ENCODE measurements around the gene LMX1A.

Gene LMX1A

DNA sequence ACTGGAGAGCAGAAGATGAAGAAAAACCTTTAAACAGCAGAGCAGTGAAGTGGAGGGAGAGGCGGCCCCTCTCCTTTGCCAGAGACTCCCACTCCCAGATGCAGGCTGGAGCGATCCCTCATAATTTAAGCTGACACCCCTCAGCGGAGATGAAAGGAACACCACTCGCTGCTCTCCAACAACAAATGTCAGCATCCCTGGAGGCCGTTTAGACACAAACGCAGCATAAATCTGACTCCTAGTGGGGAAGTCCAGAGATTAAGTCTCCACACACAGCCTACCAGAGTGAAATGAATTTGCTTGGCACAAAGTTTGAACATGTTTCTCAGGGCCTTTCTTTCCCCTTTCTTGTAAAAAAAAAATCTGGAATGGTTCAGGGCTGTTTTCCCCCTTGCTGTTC lies 137.8 kb downstream of the LMX1A start:
- TF ChIP-seq, protein P1, sequence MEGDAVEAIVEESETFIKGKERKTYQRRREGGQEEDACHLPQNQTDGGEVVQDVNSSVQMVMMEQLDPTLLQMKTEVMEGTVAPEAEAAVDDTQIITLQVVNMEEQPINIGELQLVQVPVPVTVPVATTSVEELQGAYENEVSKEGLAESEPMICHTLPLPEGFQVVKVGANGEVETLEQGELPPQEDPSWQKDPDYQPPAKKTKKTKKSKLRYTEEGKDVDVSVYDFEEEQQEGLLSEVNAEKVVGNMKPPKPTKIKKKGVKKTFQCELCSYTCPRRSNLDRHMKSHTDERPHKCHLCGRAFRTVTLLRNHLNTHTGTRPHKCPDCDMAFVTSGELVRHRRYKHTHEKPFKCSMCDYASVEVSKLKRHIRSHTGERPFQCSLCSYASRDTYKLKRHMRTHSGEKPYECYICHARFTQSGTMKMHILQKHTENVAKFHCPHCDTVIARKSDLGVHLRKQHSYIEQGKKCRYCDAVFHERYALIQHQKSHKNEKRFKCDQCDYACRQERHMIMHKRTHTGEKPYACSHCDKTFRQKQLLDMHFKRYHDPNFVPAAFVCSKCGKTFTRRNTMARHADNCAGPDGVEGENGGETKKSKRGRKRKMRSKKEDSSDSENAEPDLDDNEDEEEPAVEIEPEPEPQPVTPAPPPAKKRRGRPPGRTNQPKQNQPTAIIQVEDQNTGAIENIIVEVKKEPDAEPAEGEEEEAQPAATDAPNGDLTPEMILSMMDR (IDR thresholded peaks at IDR 0.05; ENCODE audit: insufficient read depth, low read depth, low read length, missing control alignments): no peak

DNA sequence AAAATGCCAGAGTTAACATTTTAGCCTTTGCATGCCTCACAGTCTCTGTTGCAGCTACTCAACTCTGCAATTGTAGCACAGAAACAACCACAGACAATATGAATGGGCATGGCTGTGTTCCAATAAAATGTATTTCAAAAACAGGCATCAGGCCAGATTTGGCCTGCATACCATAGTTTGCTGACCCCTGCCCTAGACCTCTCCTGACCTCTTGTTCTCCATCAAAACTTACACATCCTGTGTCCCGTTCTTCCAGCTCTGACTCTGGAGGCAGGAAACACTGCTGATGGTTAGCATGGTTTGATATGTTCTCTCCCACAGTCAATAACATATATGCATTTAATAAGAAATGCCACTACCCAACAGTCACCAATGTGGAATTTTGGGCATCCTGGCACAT lies 138.6 kb downstream of the LMX1A start:
- H3K4me3 ChIP-seq (ENCODE audit: low read depth, low read length): no peak overlapping the region
- TF ChIP-seq, protein P1 (IDR thresholded peaks at IDR 0.05; ENCODE audit: insufficient read depth, low read depth, low read length, missing control alignments): no peak
- DNase-seq (ENCODE audit: low read depth): no peak

More for the DNA sequence above, 137.8 kb downstream of the LMX1A start:
- no peak for DNase-seq (ENCODE audit: low read depth)
- no peak overlapping the region for H3K4me3 ChIP-seq (ENCODE audit: low read depth, low read length)

DNA sequence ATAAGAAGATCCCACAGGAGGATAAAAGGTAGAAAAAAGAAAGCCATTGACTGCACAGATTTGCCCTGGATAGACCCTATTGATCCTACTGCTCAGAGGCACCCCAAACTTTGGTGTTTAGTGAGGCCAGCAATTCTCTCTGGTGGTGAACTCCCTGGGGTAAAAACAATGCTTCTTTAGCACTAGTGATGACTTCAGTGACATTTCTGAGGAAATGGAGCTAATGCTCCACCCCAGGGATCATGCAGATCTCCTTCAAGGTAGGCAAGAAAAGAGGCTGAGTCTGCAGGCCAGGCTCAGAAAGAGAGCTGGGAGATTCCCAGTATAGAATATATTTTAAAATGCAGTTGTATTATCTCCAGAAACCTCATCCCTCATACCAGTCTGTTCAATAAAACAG lies 140.3 kb downstream of the LMX1A start:
- no peak overlapping the region for H3K4me3 ChIP-seq (ENCODE audit: low read depth, low read length)
- TF ChIP-seq, protein P1 (IDR thresholded peaks at IDR 0.05; ENCODE audit: insufficient read depth, low read depth, low read length, missing control alignments): no peak
- DNase-seq (ENCODE audit: low read depth): no peak

DNA sequence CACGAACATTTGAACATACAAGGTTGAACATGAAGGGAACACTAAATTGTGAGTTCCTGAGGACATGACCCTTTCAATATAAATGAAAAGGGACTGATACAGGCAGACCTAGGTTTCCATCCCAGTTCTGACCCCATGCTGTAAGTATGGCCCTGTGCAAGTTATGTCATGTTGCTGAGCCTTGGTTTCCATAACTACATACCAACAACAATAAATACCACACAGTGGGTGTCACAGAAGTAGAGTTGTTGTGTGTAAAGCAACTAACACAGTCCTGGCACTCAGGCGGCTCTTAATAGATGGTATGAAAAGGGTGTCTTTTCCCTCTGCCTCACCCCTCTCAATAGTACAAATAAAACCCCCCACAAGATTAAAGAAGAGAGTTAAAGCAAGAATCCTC lies 140.8 kb downstream of the LMX1A start:
- no peak overlapping the region for H3K4me3 ChIP-seq (ENCODE audit: low read depth, low read length)
- TF ChIP-seq, protein P1 (IDR thresholded peaks at IDR 0.05; ENCODE audit: insufficient read depth, low read depth, low read length, missing control alignments): no peak
- DNase-seq (ENCODE audit: low read depth): no peak

DNA sequence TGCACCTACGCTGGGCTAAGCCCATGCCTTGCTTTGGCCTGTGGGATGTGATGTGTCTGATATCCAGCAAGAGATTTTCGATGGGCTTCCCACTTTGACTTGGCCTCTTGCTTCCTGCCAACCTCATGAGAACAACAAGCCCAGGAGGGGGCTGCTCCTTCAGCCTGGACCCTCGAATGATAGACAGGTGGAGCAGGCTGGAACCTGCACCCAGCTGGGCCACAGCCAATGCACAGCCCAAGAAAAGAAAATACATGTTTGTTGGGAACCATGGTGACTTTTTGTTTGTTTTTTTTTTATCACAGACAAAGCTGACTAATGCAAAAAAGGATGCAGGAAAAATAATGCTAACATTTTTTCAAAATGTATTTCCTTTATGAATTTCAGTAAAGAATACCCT lies 144.3 kb downstream of the LMX1A start:
- H3K4me3 ChIP-seq (ENCODE audit: low read depth, low read length): no peak overlapping the region
- TF ChIP-seq, protein P1 (IDR thresholded peaks at IDR 0.05; ENCODE audit: insufficient read depth, low read depth, low read length, missing control alignments): no peak
- DNase-seq (ENCODE audit: low read depth): no peak

DNA sequence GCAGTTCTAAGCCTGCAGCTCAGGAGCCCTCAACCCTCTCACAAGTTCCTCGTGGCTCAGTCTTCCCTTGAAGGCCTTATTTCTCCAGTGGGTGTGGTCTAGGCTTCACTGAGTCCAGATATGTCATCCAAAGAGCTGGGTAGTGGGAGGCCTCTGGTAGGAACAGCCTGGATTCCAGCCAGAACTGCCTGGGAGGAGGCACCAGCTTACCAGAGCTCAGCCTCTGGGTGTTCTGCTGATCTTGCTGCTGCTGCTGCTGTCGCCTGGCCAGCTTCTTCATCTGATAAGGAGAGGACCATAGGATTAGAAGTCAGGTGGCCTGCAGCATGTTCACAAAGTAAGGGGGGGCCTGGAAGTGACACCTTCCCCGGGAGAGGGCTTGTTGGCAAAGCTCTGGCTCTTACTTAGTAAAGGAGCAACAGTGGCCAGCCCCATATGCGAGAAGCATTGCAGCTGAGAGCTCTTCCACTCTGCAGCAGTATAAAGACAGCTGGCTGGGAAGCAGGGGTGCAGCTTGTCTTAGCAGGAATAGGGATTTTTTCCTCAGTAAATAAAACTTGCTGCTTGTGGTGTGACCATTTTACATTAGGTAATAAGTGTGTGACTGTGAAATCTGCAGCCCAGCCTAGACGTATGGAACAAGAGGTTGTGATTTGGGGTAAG lies 148.5 kb downstream of the LMX1A start:
- no peak overlapping the region for H3K4me3 ChIP-seq (ENCODE audit: low read depth, low read length)
- TF ChIP-seq, protein P1 (IDR thresholded peaks at IDR 0.05; ENCODE audit: insufficient read depth, low read depth, low read length, missing control alignments): no peak
- no peak for DNase-seq (ENCODE audit: low read depth)

DNA sequence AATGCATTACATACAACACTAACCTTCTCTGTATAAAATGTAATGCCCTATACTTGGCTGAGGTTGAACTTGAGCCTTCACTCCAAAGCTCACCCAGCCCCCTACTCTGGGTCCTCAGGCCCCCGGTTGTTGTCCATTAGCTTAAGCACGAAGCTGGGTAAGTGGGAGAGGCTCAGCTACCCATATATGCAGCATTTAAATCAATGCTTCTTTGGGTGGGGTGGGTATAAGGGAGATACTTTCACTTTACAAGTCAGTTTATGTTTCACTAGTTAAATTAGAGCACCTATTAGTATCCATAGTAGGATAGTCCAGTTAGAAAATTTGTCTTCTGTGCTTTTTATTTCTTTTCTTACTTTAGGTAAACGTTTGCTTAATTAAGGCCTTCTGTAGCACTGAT lies 151.4 kb downstream of the LMX1A start:
- no peak overlapping the region for H3K4me3 ChIP-seq (ENCODE audit: low read depth, low read length)
- DNase-seq (ENCODE audit: low read depth): no peak
- TF ChIP-seq, protein P1 (IDR thresholded peaks at IDR 0.05; ENCODE audit: insufficient read depth, low read depth, low read length, missing control alignments): no peak

Measured in GM12865 (cell line).